ENCODE results near the gene SLC16A9. TPM values are rescaled to one million over a fixed set of nuclear protein-coding genes. Genes with fewer than 3 reads are reported as not detected.
A peak's percentile ranks its signal among the peaks of the same experiment; 100 is the strongest.

SLC16A9 gene
- total and polyA plus RNA-seq, 2 experiments from 2014 or later, result not detected

DNA sequence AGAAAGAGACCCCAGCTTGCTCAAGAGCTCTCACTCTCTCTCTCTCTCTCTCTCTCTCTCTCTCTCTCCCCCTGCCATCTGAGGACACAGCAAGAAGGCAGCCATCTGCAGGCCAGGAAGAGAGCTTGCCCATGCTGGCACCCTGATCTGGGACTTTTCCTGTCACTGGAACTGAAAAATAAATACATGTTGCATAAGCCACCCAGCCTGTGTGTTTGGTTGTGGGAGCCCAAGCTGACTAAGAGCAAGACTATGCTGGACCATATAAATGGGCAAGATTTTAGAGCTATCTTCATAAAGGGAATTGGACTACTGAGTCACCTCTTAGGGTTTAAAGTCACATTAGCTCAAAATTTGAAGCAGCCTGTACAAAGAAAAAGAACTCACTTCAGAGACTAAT is 98.6 kb downstream of the SLC16A9 start:
- Histone ChIP-seq H3K4me3 (no peak overlapping the region), H4K20me1 (ENCODE audit: insufficient read depth) (no peaks in the 10 kb centered on the region), H3F3A (ENCODE audit: insufficient read depth) (no peaks in the 10 kb centered on the region), H3K9ac (no peak overlapping the region), H3K4me2 (ENCODE audit: unreplicated experiment) (no peak overlapping the region), H3K27me3 (replicated peaks; ENCODE audit: insufficient read depth) (no peaks in the 10 kb centered on the region), H3K9me2 (ENCODE audit: insufficient read depth) (no peaks in the 10 kb centered on the region), H3K79me2 (ENCODE audit: insufficient read depth) (no peaks in the 10 kb centered on the region), H2AFZ (no peak overlapping the region), H3K27ac (no peak overlapping the region), H3K36me3 (ENCODE audit: low read depth) (no peaks in the 10 kb centered on the region), H3K4me1 (ENCODE audit: insufficient read depth) (no peaks in the 10 kb centered on the region), H3K9me3 (ENCODE audit: low read depth) (no peaks in the 10 kb centered on the region)
- no peak for DNase-seq
- no peak for TF ChIP-seq EZH2phosphoT487 (IDR thresholded peaks at IDR 0.05; ENCODE audit: insufficient read depth, low read depth)
- in situ Hi-C loops (cut with MboI), result loop anchor here (25.0 kb wide), 2 partner anchors 649 to 1199 kb away; no protein-coding TSS in a partner anchor

- Histone ChIP-seq H3K36me3 (ENCODE audit: low read depth) (no peaks in the 10 kb centered on the region), H3K9ac (no peak overlapping the region), H3K9me3 (ENCODE audit: low read depth) (no peaks in the 10 kb centered on the region), H3K4me3 (no peak overlapping the region), H3K4me1 (ENCODE audit: insufficient read depth) (no peaks in the 10 kb centered on the region), H3K27me3 (replicated peaks; ENCODE audit: insufficient read depth) (no peaks in the 10 kb centered on the region), H3F3A (ENCODE audit: insufficient read depth) (no peaks in the 10 kb centered on the region), H3K79me2 (ENCODE audit: insufficient read depth) (no peaks in the 10 kb centered on the region), H3K27ac (no peak overlapping the region), H2AFZ (no peak overlapping the region), H4K20me1 (ENCODE audit: insufficient read depth) (no peaks in the 10 kb centered on the region), H3K4me2 (ENCODE audit: unreplicated experiment) (no peak overlapping the region), H3K9me2 (ENCODE audit: insufficient read depth) (no peaks in the 10 kb centered on the region)
- no peak for TF ChIP-seq EZH2phosphoT487 (IDR thresholded peaks at IDR 0.05; ENCODE audit: insufficient read depth, low read depth)
- no peak for TF ChIP-seq EZH2 (IDR thresholded peaks at IDR 0.05; ENCODE audit: insufficient read depth, poor library complexity, severe bottlenecking)
- in situ Hi-C loops (cut with MboI), result loop anchor here (25.0 kb wide), 2 partner anchors 646 to 1196 kb away; no protein-coding TSS in a partner anchor
- no peak for DNase-seq
- WGBS, 2 experiments (ENCODE audit: low coverage in 1 of 2, low lambda C conversion rate in 2 of 2, missing lambda C conversion rate in 2 of 2), result 65 to 69% methylated on average over 4 of the region's 4 CpGs
These were observed 101.7 kb downstream of the SLC16A9 start for GRCh38 chr10:59607970-59608369.

- peak; percentile 60 for DNase-seq
- no peak overlapping the region for H2AFZ ChIP-seq
- no peak for TF ChIP-seq EZH2 (IDR thresholded peaks at IDR 0.05; ENCODE audit: insufficient read depth, poor library complexity, severe bottlenecking)
- no peaks in the 10 kb centered on the region for H3K9me2 ChIP-seq (ENCODE audit: insufficient read depth)
- H3K36me3 ChIP-seq (ENCODE audit: low read depth), result no peaks in the 10 kb centered on the region
- 19 to 34% methylated on average over 1 of the region's 1 CpG for WGBS, 2 experiments (ENCODE audit: low coverage in 1 of 2, low lambda C conversion rate in 2 of 2, missing lambda C conversion rate in 2 of 2)
- H3K4me1 ChIP-seq (ENCODE audit: insufficient read depth), result no peaks in the 10 kb centered on the region
- no peaks in the 10 kb centered on the region for H3K79me2 ChIP-seq (ENCODE audit: insufficient read depth)
- H3K9ac ChIP-seq, result no peak overlapping the region
- H3K27ac ChIP-seq, result no peak overlapping the region
- no peaks in the 10 kb centered on the region for H3F3A ChIP-seq (ENCODE audit: insufficient read depth)
- H4K20me1 ChIP-seq (ENCODE audit: insufficient read depth), result no peaks in the 10 kb centered on the region
- no peak overlapping the region for H3K4me3 ChIP-seq
- in situ Hi-C loops (cut with MboI), result loop anchor here (25.0 kb wide), 2 partner anchors 644 to 1194 kb away; no protein-coding TSS in a partner anchor
- H3K4me2 ChIP-seq (ENCODE audit: unreplicated experiment), result no peak overlapping the region
- H3K9me3 ChIP-seq (ENCODE audit: low read depth), result no peaks in the 10 kb centered on the region
- H3K27me3 ChIP-seq (replicated peaks; ENCODE audit: insufficient read depth), result no peaks in the 10 kb centered on the region
These were observed 103.1 kb downstream of the SLC16A9 start for GRCh38 chr10:59606551-59606961.

GRCh38 chr10:59601985-59602384 is 107.7 kb downstream of the SLC16A9 start:
- DNase-seq, result no peak
- Histone ChIP-seq H3K79me2 (ENCODE audit: insufficient read depth) (no peaks in the 10 kb centered on the region), H3K4me3 (no peak overlapping the region), H3K27me3 (replicated peaks; ENCODE audit: insufficient read depth) (no peaks in the 10 kb centered on the region), H3K9me3 (ENCODE audit: low read depth) (no peaks in the 10 kb centered on the region), H3K36me3 (ENCODE audit: low read depth) (no peaks in the 10 kb centered on the region), H3K4me2 (ENCODE audit: unreplicated experiment) (no peak overlapping the region), H3K27ac (no peak overlapping the region), H3K9ac (no peak overlapping the region), H3K4me1 (ENCODE audit: insufficient read depth) (no peaks in the 10 kb centered on the region), H4K20me1 (ENCODE audit: insufficient read depth) (no peaks in the 10 kb centered on the region), H2AFZ (no peak overlapping the region), H3F3A (ENCODE audit: insufficient read depth) (no peaks in the 10 kb centered on the region), H3K9me2 (ENCODE audit: insufficient read depth) (no peaks in the 10 kb centered on the region)
- in situ Hi-C loops (cut with MboI), result loop anchor here (25.0 kb wide), 2 partner anchors 640 to 1190 kb away; no protein-coding TSS in a partner anchor
- no peak for TF ChIP-seq EZH2 (IDR thresholded peaks at IDR 0.05; ENCODE audit: insufficient read depth, poor library complexity, severe bottlenecking)
- TF ChIP-seq EZH2phosphoT487 (IDR thresholded peaks at IDR 0.05; ENCODE audit: insufficient read depth, low read depth), result no peak
- WGBS, 2 experiments (ENCODE audit: low coverage in 1 of 2, low lambda C conversion rate in 2 of 2, missing lambda C conversion rate in 2 of 2), result 54 to 70% methylated on average over 3 of the region's 3 CpGs

Other genes starting within 250 kb of the SLC16A9 start
- gene MRLN, start 43.6 kb upstream of the SLC16A9 start, total RNA-seq (2014; rRNA removed; shearing (Covaris generic)), result not detected in 2 replicates
- gene MRLN, start 43.6 kb upstream of the SLC16A9 start, polyA plus RNA-seq (2016; fragmentation: Nextera tagmentation; extraction: Ambion mirVana), result not detected in 2 replicates
- gene CCDC6, start 196.7 kb upstream of the SLC16A9 start, total RNA-seq (2014; rRNA removed; shearing (Covaris generic)), result 20.5 and 23.2 TPM in 2 replicates
- 19.1 and 19.4 TPM in 2 replicates for gene CCDC6, start 196.7 kb upstream of the SLC16A9 start, polyA plus RNA-seq (2016; fragmentation: Nextera tagmentation; extraction: Ambion mirVana)

Data from GM23248 (cell line).